Stimulated activated CD4-positive, alpha-beta T cell treated with anti-CD3 and anti-CD28 coated beads, Interleukin-4, amount 100 ng/mL, for 4 hours (primary cell): ENCODE data around the gene CYB561.

ENCODE experiments used
- DNase-seq, 2 experiments: peaks; one replicate each; pipeline ENCODE4 v3.0.0-alpha.2; 2020

CYB561 gene

DNA sequence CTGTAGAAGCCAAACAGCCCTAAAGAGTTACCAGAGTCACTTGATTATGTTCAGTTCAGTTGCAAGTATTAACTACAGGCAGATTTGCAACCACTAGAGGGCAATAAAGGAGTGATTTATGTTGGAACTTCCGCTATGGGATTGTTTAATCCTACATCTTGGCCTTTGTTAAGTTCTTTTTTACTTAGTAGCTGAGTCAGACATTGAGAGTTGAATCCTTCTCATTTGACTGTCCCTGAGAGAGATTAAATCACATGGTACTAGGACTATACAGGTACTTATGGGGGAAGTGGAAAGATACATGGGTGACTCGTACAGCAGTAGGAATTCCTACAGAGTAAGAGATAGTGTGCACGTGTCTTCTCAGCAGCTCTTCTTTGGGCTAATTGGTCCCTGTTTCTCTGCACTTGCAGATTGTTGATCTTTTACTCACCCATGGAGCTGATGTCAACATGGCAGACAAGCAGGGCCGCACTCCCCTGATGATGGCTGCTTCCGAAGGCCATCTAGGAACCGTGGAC is 40.3 kb downstream of the CYB561 start:
- DNase-seq = no peak

DNA sequence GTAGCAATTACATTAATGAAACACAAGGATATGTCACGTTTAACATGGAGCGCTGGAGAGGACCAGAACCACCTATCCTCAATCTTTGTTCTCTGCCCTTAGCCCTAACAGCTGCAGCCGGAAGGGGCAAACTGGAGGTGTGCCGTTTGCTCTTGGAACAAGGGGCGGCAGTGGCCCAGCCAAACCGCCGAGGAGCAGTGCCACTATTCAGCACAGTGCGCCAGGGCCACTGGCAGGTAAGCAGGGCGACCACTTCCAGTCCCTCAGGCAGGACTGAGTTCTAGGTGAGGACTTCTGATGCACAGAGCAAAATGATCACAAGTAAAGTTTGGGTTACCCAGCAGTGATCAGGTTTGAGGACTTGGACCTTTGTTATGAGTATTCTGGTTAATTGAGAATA is 41.1 kb downstream of the CYB561 start:
- DNase-seq = no peak

DNA sequence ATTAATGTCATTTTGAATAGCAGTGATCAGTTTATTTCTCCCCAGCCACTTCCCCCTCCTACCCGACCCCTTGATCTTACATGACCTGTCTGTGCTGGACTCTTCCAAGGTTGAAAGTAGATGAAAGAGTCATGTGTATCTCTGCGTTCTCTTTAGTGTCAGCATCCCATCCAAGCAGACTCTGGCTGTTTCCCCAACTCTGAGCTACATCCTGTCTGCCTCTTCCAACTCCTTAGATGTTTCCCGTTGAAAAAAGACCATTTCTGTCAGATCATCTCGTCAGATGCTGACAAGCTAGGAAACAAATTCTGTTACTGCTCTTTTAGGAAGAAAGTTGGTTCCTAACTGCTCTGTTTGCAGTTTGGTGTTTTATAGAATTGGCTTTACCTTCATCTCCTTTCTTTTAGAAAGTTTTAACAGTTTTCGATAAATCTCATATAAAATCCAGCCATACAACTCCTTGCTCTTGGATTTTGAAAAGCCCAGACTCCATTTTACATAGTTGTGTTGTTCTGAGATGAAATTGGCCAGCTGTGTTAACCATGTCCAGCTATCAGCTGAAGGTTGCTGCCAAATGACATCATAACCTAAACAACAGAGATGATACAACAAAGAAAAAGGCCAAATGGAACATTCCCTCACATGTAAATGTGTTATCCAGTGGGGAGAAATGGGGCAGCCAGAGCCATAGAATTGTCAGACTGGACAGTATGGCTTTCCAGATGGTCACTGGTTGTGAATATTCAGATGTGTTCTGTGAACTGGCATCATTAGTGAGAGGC is 43.5 kb downstream of the CYB561 start:
- no peak for DNase-seq

DNA sequence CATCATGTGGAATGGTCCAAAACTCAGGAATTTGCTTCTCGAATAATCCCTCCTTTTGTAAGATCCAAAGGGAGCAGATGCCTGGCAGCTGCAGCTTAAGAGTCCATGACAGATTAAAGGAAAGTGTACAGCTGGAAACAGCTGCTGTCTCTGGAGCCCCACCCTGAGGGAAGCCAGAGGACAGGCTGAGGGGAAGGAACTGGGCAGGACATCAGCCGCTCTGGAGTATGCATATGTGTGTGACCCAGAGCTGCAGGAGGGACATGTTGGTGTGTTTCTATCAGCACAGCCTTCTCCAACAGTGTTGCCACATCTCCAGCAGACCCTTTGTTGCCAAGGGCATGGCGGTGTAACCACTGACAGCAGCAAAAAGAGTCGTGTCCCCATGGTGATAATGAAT is 46.2 kb downstream of the CYB561 start:
- no peak for DNase-seq

DNA sequence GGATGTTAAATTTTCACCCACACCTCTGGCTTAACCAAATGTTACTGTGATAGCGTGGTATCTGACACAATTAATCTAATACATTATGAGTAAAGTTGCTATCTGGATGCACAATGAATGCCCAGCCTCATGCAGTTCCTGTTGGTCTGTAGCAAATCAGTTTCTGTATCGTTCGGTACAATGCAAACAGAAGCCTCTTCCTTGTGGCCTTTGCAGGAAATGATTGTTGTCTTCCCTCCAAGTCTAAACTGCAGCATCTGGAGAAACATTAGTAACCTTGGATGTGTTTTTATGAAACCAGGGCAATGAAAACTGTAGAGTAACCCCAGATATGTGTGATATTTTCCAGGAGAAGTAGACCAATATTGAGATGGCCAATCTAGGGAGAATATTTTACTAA is 46.8 kb downstream of the CYB561 start:
- no peak for DNase-seq

DNA sequence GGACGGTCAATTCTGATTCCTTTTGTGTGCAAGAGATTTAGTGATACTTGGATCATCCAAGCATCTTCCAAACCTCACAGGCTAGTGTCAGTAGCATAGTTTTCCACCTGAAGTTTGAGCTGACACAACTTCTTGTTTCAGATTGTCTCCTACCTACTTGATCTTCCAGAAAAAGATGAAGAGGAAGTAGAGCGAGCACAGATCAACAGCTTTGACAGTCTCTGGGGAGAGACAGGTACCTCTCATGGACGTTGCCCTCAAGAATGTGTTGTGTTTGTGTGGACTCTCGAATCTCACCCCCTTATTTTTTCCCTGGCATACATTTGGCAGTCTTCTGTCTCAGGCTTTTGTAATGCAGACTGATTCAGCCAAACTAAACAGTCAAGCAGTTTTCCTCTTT is 47.4 kb downstream of the CYB561 start:
- no peak for DNase-seq

DNA sequence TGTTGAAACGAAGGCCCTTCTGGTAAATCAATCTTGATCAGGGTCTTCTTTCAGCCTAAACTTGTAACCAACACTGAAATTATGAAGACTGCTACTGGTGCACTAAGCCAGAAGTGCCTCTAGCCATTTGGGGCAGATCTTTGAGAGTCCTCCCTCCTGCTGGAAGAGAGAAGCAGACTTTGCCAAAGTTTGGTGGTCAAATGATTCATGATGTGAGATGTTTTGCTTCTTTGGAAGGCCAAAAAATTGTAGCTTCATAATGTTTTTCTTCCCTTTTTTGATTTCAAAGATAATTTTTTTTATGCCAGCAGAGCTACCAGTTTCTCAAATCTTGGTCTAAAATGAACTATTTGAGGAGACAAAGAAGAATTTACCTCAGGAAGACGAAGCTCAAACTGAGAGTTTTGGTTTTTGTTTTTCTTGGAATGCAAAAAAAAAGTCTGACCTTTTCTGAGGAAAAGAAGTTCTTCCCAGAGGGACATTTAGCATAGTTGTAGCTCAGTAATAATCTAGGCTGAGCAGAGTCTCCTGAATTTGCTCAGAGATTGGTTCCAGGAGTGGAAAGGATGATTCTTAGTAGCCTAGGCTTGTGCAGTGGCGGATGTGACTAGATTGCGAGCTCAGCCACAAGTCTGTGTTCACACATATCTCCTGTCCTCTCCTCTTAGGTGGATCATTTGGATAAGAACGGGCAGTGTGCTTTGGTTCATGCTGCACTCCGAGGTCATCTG is 50.9 kb downstream of the CYB561 start:
- DNase-seq = no peak

DNA sequence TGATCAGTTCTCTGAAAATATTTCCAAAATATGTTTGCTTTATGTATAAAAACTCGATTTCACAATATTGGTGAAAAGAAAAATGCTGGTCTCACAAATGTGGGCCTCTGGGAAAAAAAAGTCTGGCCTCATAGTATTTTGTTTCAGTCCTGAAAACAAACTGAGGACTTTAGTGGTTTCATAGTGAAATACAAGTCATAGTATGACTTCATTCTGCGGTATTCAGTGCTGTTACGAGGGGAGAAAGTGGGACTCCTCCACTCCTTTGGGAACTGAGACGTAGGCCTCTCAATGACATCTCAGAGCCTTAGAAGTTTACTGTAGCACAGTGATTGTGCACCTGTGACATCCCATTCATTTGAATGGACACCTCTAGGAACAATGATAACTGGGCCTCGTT is 56.0 kb downstream of the CYB561 start:
- no peak for DNase-seq

DNA sequence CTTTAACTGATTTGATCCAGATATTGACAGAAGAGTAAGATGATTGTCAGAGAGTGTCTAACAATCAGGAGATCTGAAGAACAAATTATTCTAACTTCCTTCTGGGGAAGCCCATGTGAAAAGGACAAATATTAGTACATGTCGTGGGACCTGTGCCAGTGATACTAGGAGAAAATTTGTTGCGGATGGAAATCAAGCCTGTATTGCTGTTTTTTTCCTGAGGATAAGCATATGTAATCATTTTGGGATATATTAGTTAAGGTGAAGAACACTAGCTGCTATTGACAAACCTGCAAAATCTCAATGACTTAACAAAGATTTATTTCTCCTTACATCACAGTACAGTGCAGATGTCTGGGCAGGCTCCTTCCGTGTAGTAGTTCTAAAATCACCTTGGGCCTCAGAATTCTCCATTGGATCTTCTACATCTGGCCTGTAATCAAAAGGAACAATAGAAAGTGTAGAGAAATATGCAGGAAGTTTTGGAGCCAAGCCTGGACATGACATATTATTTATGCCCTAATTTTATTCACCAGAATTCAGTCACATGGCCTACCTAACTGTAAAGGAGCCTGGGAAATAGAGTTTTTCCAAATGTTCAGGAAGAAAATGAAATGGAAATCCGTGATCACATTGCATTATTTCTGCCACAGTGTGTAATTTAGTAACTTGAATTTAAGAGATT is 58.3 kb downstream of the CYB561 start:
- no peak for DNase-seq

DNA sequence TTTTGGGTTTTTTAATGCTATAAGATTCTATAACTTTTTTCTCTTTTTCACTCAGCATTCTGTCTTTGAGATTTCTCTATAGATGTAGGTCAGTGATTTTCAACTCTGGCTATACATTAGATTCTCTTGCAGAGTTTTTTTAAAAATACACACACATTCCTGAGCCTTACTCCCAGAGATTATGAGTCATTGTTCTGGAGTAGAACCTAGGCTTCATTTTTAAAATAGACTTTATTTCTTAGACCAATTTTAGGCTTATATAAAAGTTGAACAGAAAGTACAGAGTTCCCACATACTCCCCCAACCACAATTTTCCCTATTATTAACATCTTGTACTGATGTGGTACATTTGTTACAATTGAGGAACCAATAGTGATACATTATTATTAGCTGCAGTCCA is 63.3 kb downstream of the CYB561 start:
- DNase-seq = no peak
